Fibroblast of lung (primary cell): Measurements from ENCODE around the gene CCDC74B.
"Not testable (repeated sequence)": the region's sequence is repeated elsewhere in the genome, so short reads cannot be mapped to it uniquely, and the experiment has no call there.

Experiments
- CTCF ChIP-seq, 2 donors: IDR thresholded peaks in 1 of 2; conservative IDR thresholded peaks in 1 of 2; 1 replicate in 1 of 2; 2 replicates in 1 of 2; pipeline ENCODE4 v1.5.1; 2011 to 2012; ENCODE audit warnings: low read length in 2 of 2, control low read depth in 1 of 2, inconsistent platforms in 1 of 2, low read depth in 1 of 2, mild to moderate bottlenecking in 1 of 2
- EZH2 ChIP-seq: IDR thresholded peaks from 2 replicates; pipeline ENCODE4 v1.5.1; 2012; ENCODE audit warnings: low read length, control low read depth, mild to moderate bottlenecking; ENCODE audit errors: missing control alignments

DNA sequence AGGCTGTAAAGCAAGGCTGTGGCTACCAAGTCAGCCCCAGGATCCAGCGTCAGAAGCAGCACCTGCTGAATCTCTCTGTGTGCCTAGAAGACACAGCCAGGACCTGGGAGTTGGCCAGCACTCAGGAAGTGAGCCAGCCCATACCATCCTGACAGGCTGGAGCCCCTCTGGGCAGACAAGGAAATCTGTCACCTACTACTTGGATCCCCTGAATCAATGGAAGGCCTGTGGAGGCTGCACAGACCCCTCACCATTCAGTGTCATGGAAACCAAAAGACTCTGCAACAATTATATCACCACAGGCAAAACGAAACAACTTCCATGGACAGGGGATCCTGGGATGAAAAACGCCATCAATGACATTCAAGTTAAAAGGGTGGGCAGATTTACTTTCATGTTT lies 21.7 kb upstream of the CCDC74B start:
- TF ChIP-seq CTCF (conservative IDR thresholded peaks at IDR 0.05 in 1 of 2, IDR thresholded peaks at IDR 0.05 in 1 of 2; ENCODE audit: low read depth in 1 of 2, low read length in 2 of 2); EZH2: not testable (repeated sequence)
